Mesenchymal stem cell (in vitro differentiated cells and primary cell): ENCODE measurements around the gene SMYD4.

Experiments
- DNase-seq: peaks from one replicate; pipeline ENCODE4 v3.0.0-alpha.2; 2013
- H2AFZ ChIP-seq: one replicate; pipeline ENCODE4 v1.6.1; 2013; ENCODE audit warnings: low read depth, mild to moderate bottlenecking, control low read depth, inconsistent platforms, low read length, moderate library complexity
- H2AK5ac ChIP-seq: 2 replicates; pipeline ENCODE4 v1.6.1; 2013; ENCODE audit warnings: low read length, moderate library complexity, mild to moderate bottlenecking, inconsistent platforms; ENCODE audit not compliant: severe bottlenecking
- H2BK120ac ChIP-seq: one replicate; pipeline ENCODE4 v1.6.1; 2013; ENCODE audit warnings: low read depth, mild to moderate bottlenecking, inconsistent platforms, low read length, moderate library complexity
- H2BK12ac ChIP-seq, 2 experiments: one replicate each; pipeline ENCODE4 v1.6.1; 2013; ENCODE audit warnings: inconsistent platforms in 2 of 2, low read length in 2 of 2, mild to moderate bottlenecking in 2 of 2, moderate library complexity in 2 of 2, control low read depth in 1 of 2
- H2BK15ac ChIP-seq: one replicate; pipeline ENCODE4 v1.6.1; 2013; ENCODE audit warnings: mild to moderate bottlenecking, low read depth, inconsistent platforms; ENCODE audit not compliant: poor library complexity, severe bottlenecking
- H2BK5ac ChIP-seq: 2 replicates; pipeline ENCODE4 v1.6.1; 2013; ENCODE audit warnings: low read depth, mild to moderate bottlenecking, low read length, control low read depth, inconsistent platforms; ENCODE audit not compliant: poor library complexity, severe bottlenecking
- H3K14ac ChIP-seq, 2 experiments: one replicate each; pipeline ENCODE4 v1.6.1; 2013; ENCODE audit warnings: inconsistent platforms in 2 of 2, low read length in 2 of 2, control low read depth in 1 of 2, mild to moderate bottlenecking in 1 of 2, moderate library complexity in 1 of 2
- H3K18ac ChIP-seq, 2 experiments: one replicate each; pipeline ENCODE4 v1.6.1; 2013; ENCODE audit warnings: inconsistent platforms in 2 of 2, low read length in 2 of 2, control low read depth in 1 of 2, low read depth in 1 of 2, mild to moderate bottlenecking in 1 of 2
- H3K23ac ChIP-seq, 2 experiments: one replicate each; pipeline ENCODE4 v1.6.1; 2013; ENCODE audit warnings: inconsistent platforms in 2 of 2, low read length in 2 of 2, mild to moderate bottlenecking in 2 of 2, moderate library complexity in 2 of 2, control low read depth in 1 of 2
- H3K27ac ChIP-seq: 2 replicates; pipeline ENCODE4 v1.5.1; 2013; ENCODE audit warnings: mild to moderate bottlenecking, moderate library complexity, low read length, control low read depth, inconsistent platforms; ENCODE audit not compliant: poor library complexity, severe bottlenecking
- H3K27me3 ChIP-seq, 2 experiments: 2 replicates each; pipeline versions ENCODE4 v1.6.1 to v1.7.0; 2013; ENCODE audit warnings: low read length in 2 of 2, mild to moderate bottlenecking in 2 of 2, moderate library complexity in 2 of 2, control low read depth in 1 of 2, inconsistent platforms in 1 of 2; ENCODE audit not compliant: control insufficient read depth in 1 of 2, insufficient read depth in 1 of 2
- H3K36me3 ChIP-seq, 2 experiments: 2 replicates each; pipeline versions ENCODE4 v1.6.1 to v1.7.0; 2013; ENCODE audit warnings: low read length in 2 of 2, control low read depth in 1 of 2, inconsistent platforms in 1 of 2, low read depth in 1 of 2, mild to moderate bottlenecking in 1 of 2; ENCODE audit not compliant: insufficient read depth in 2 of 2, control insufficient read depth in 1 of 2
- H3K4ac ChIP-seq, 2 experiments: one replicate each; pipeline ENCODE4 v1.6.1; 2013; ENCODE audit warnings: inconsistent platforms in 2 of 2, low read length in 2 of 2, mild to moderate bottlenecking in 2 of 2, moderate library complexity in 2 of 2, control low read depth in 1 of 2, low read depth in 1 of 2
- H3K4me1 ChIP-seq: 2 replicates; pipeline ENCODE4 v1.6.1; 2013; ENCODE audit warnings: low read depth, low read length, control low read depth; ENCODE audit not compliant: control insufficient read depth, insufficient read depth
- H3K4me2 ChIP-seq: 2 replicates; pipeline ENCODE4 v1.6.1; 2013; ENCODE audit warnings: low read length, mild to moderate bottlenecking, inconsistent platforms; ENCODE audit not compliant: poor library complexity, severe bottlenecking
- H3K4me3 ChIP-seq, 2 experiments: 2 replicates each; pipeline versions ENCODE4 v1.5.1 to v1.7.0; 2013; ENCODE audit warnings: low read length in 2 of 2, mild to moderate bottlenecking in 2 of 2, control low read depth in 1 of 2, low read depth in 1 of 2; ENCODE audit not compliant: insufficient read depth in 1 of 2
- H3K79me1 ChIP-seq: replicated peaks from 2 replicates; pipeline ENCODE4 v1.6.1; 2013; ENCODE audit warnings: mild to moderate bottlenecking, control low read depth, low read length, inconsistent platforms; ENCODE audit not compliant: poor library complexity, severe bottlenecking
- H3K9ac ChIP-seq: 2 replicates; pipeline ENCODE4 v1.7.0; 2013; ENCODE audit warnings: mild to moderate bottlenecking, low read length, moderate library complexity
- H3K9me3 ChIP-seq: 2 replicates; pipeline ENCODE4 v1.7.0; 2013; ENCODE audit warnings: mild to moderate bottlenecking, low read length; ENCODE audit not compliant: control insufficient read depth
- H4K8ac ChIP-seq: one replicate; pipeline ENCODE4 v1.6.1; 2013; ENCODE audit warnings: inconsistent platforms, mild to moderate bottlenecking, low read length, moderate library complexity
- H4K91ac ChIP-seq: one replicate; pipeline ENCODE4 v1.6.1; 2013; ENCODE audit warnings: mild to moderate bottlenecking, low read length, inconsistent platforms
- WGBS: methylation state at CpG from one replicate; pipeline ENCODE4 v1.1.7; 2013; ENCODE audit warnings: mixed read lengths; 5-methylcytosine and 5-hydroxymethylcytosine counted together

SMYD4 gene

GRCh38 chr17:1807890-1808289 is 21.8 kb downstream of the SMYD4 start:
- H4K8ac ChIP-seq, result no peak overlapping the region
- no peak overlapping the region for H3K4ac ChIP-seq
- no peak overlapping the region for H2AFZ ChIP-seq
- H3K36me3 ChIP-seq, result peaks cover 32 to 35% of the 10 kb centered on the region in 2 experiments
- H3K18ac ChIP-seq, result no peak overlapping the region
- no peak overlapping the region for H2BK120ac ChIP-seq
- no peak overlapping the region for H3K14ac ChIP-seq
- H3K23ac ChIP-seq, result no peak overlapping the region
- no peaks in the 10 kb centered on the region for H3K27me3 ChIP-seq
- no peak overlapping the region for H2AK5ac ChIP-seq
- no peak overlapping the region for H3K4me2 ChIP-seq
- 96% methylated on average over 5 of the region's 6 CpGs for WGBS
- H3K27ac ChIP-seq, result no peak overlapping the region
- H3K4me3 ChIP-seq, result no peak overlapping the region
- DNase-seq, result no peak
- peaks cover 18% of the 10 kb centered on the region for H3K79me1 ChIP-seq
- no peak overlapping the region for H2BK5ac ChIP-seq
- H4K91ac ChIP-seq, result no peak overlapping the region
- H2BK15ac ChIP-seq, result no peak overlapping the region
- no peak overlapping the region for H3K9ac ChIP-seq
- no peak overlapping the region for H2BK12ac ChIP-seq
- no peaks in the 10 kb centered on the region for H3K9me3 ChIP-seq
- peaks cover under 1% of the 10 kb centered on the region for H3K4me1 ChIP-seq

GRCh38 chr17:1803280-1803679 is 26.4 kb downstream of the SMYD4 start:
- Histone ChIP-seq H3K9ac (no peak overlapping the region), H2BK15ac (no peak overlapping the region), H3K23ac (no peak overlapping the region), H3K18ac (no peak overlapping the region), H2BK12ac (no peak overlapping the region), H3K9me3 (no peaks in the 10 kb centered on the region), H3K4ac (no peak overlapping the region), H4K91ac (no peak overlapping the region), H3K27ac (no peak overlapping the region), H3K14ac (no peak overlapping the region), H3K4me3 (no peak overlapping the region), H3K79me1 (peaks cover 11% of the 10 kb centered on the region), H3K36me3 (peaks cover 31 to 36% of the 10 kb centered on the region in 2 experiments), H3K4me2 (no peak overlapping the region), H3K27me3 (no peaks in the 10 kb centered on the region), H2AK5ac (no peak overlapping the region), H2BK120ac (no peak overlapping the region), H4K8ac (no peak overlapping the region), H3K4me1 (no peaks in the 10 kb centered on the region), H2BK5ac (no peak overlapping the region), H2AFZ (no peak overlapping the region)
- no peak for DNase-seq
- 94% methylated on average over 6 of the region's 6 CpGs for WGBS

GRCh38 chr17:1802429-1802828 is 27.3 kb downstream of the SMYD4 start:
- Histone ChIP-seq H3K27me3 (no peaks in the 10 kb centered on the region), H2AK5ac (no peak overlapping the region), H3K36me3 (peaks cover 38 to 39% of the 10 kb centered on the region in 2 experiments), H3K79me1 (peaks cover 12% of the 10 kb centered on the region), H3K14ac (no peak overlapping the region), H3K23ac (no peak overlapping the region), H3K4me3 (no peak overlapping the region), H3K9me3 (no peaks in the 10 kb centered on the region), H4K8ac (no peak overlapping the region), H2BK5ac (no peak overlapping the region), H2AFZ (no peak overlapping the region), H3K4me1 (peaks cover under 1% of the 10 kb centered on the region), H3K27ac (no peak overlapping the region), H2BK15ac (no peak overlapping the region), H3K4ac (no peak overlapping the region), H4K91ac (no peak overlapping the region), H3K18ac (no peak overlapping the region), H3K9ac (no peak overlapping the region), H3K4me2 (no peak overlapping the region), H2BK120ac (no peak overlapping the region), H2BK12ac (no peak overlapping the region)
- no peak for DNase-seq
- WGBS, result no CpG with 5 or more reads among the region's 1 CpG

- no peak overlapping the region for H3K4me2 ChIP-seq
- peaks cover 12% of the 10 kb centered on the region for H3K79me1 ChIP-seq
- H2BK15ac ChIP-seq, result no peak overlapping the region
- H3K9ac ChIP-seq, result no peak overlapping the region
- no peak overlapping the region for H2BK5ac ChIP-seq
- no peak overlapping the region for H2AFZ ChIP-seq
- WGBS, result 72% methylated on average over 4 of the region's 4 CpGs
- H3K36me3 ChIP-seq, result peaks cover 34 to 39% of the 10 kb centered on the region in 2 experiments
- H3K18ac ChIP-seq, result no peak overlapping the region
- H2AK5ac ChIP-seq, result no peak overlapping the region
- H3K4me1 ChIP-seq, result peaks cover 2% of the 10 kb centered on the region
- H3K4me3 ChIP-seq, result no peak overlapping the region
- no peak overlapping the region for H4K8ac ChIP-seq
- no peak overlapping the region for H3K23ac ChIP-seq
- H3K27ac ChIP-seq, result no peak overlapping the region
- peak; percentile 21 for DNase-seq
- no peaks in the 10 kb centered on the region for H3K9me3 ChIP-seq
- H3K14ac ChIP-seq, result no peak overlapping the region
- H3K27me3 ChIP-seq, result no peaks in the 10 kb centered on the region
- no peak overlapping the region for H2BK120ac ChIP-seq
- no peak overlapping the region for H2BK12ac ChIP-seq
- H4K91ac ChIP-seq, result no peak overlapping the region
- no peak overlapping the region for H3K4ac ChIP-seq
Observed at GRCh38 chr17:1800712-1801111, 29.0 kb downstream of the SMYD4 start.
